Kidney epithelial cell (primary cell): ENCODE results near the gene CARD18. TPM values are rescaled to one million over a fixed set of nuclear protein-coding genes. Genes with fewer than 3 reads are reported as not detected.

ENCODE experiments used
- DNase-seq: peaks from one replicate; pipeline ENCODE4 v3.0.0-alpha.2; 2010; ENCODE audit warnings: low read depth
- H3K27me3 ChIP-seq: 2 replicates; pipeline ENCODE4 v1.6.0; 2011; ENCODE audit warnings: low read length; ENCODE audit not compliant: control insufficient read depth, insufficient read depth
- H3K36me3 ChIP-seq: 2 replicates; pipeline ENCODE4 v1.5.1; 2011; ENCODE audit warnings: low read length; ENCODE audit not compliant: control insufficient read depth, insufficient read depth
- H3K4me3 ChIP-seq: 2 replicates; pipeline ENCODE4 v1.5.1; 2011; ENCODE audit warnings: low read depth, mild to moderate bottlenecking, control low read depth, low read length
- CTCF ChIP-seq: IDR thresholded peaks from 2 replicates; pipeline ENCODE4 v1.5.1; 2011; ENCODE audit warnings: mild to moderate bottlenecking, moderate library complexity, low read length, control low read depth, inconsistent platforms; ENCODE audit not compliant: insufficient read depth, poor library complexity, severe bottlenecking
- total RNA-seq: library from RNA; depleted of rRNA; stranded (reverse); fragments of >200 nt; gene quantifications from 2 replicates; pipeline ENCODE4 v1.2.3, GENCODE V29; 2015

Gene CARD18
- total RNA-seq, 1 donor from 2014 or later, result not detected

- no peak for DNase-seq
- TF ChIP-seq CTCF, result no peak
Measured at GRCh38 chr11:105132716-105133511, 6.7 kb downstream of the CARD18 start.

GRCh38 chr11:105130189-105130813, 9.3 kb downstream of the CARD18 start:
- DNase-seq, result no peak
- no peaks in the 10 kb centered on the region for H3K36me3 ChIP-seq
- TF ChIP-seq CTCF, result no peak
- no peaks in the 10 kb centered on the region for H3K27me3 ChIP-seq
- no peak overlapping the region for H3K4me3 ChIP-seq

More at GRCh38 chr11:105132716-105133511, 6.7 kb downstream of the CARD18 start:
- H3K27me3 ChIP-seq, result no peaks in the 10 kb centered on the region
- no peak overlapping the region for H3K4me3 ChIP-seq
- no peaks in the 10 kb centered on the region for H3K36me3 ChIP-seq

- Histone ChIP-seq H3K36me3 (no peaks in the 10 kb centered on the region), H3K27me3 (no peaks in the 10 kb centered on the region), H3K4me3 (no peak overlapping the region)
- TF ChIP-seq CTCF, result no peak
- no peak for DNase-seq
Measured at GRCh38 chr11:105124756-105125155, 14.8 kb downstream of the CARD18 start.

GRCh38 chr11:105111145-105111944, 28.2 kb downstream of the CARD18 start:
- Histone ChIP-seq H3K36me3 (no peaks in the 10 kb centered on the region), H3K27me3 (no peaks in the 10 kb centered on the region), H3K4me3 (no peak overlapping the region)
- no peak for DNase-seq
- TF ChIP-seq CTCF, result no peak

- no peaks in the 10 kb centered on the region for H3K36me3 ChIP-seq
- DNase-seq, result no peak
- no peak for TF ChIP-seq CTCF
- no peaks in the 10 kb centered on the region for H3K27me3 ChIP-seq
- H3K4me3 ChIP-seq, result no peak overlapping the region
Measured at GRCh38 chr11:105110688-105111030, 28.9 kb downstream of the CARD18 start.
